K562 (cell line): Measurements from ENCODE around the gene IQCM. TPM values are rescaled to one million over a fixed set of nuclear protein-coding genes. Genes with fewer than 3 reads are reported as not detected.

Experiments used
- ATAC-seq: fragments of 200-7000 bp; cut with Tn5 transposase; 3 replicates; pipeline ENCODE4 v1.9.1; 2020; ENCODE audit warnings: moderate library complexity
- BruUV-seq: library from RNA; stranded (reverse); fragments of 400-500 nt; replicated peaks from 2 replicates; lab custom pipeline; 2021; lab: Mats Ljungman, UMichigan
- CTCF ChIA-PET: fragments of 300-600 bp; formaldehyde crosslinking; extraction: SDS; loops from one replicate; lab custom pipeline; 2021; ENCODE audit warnings: low intra/inter-chr PET ratio; lab: Yijun Ruan, JAX
- POLR2A ChIA-PET: fragments of 300-600, 350-650 bp; sonication (Branson Sonifier 250); formaldehyde crosslinking; extraction: SDS; loops from one replicate; lab custom pipeline; 2021; ENCODE audit warnings: antibody characterized with exemption, inconsistent platforms; lab: Yijun Ruan, JAX
- DNase-seq, 4 experiments: peaks; one replicate each; pipeline versions ENCODE4 v3.0.0 to v3.0.0-alpha.2; 2011 to 2018; ENCODE audit warnings: low spot score in 3 of 4, mixed read lengths in 3 of 4; ENCODE audit errors: extremely low read depth in 1 of 4
- FAIRE-seq: peaks from 2 replicates; lab custom pipeline; 2011; peaks lifted over from hg19 to GRCh38; lab: Jason Lieb, UNC
- H2AFZ ChIP-seq: 2 replicates; pipeline ENCODE4 v1.6.0; 2011; ENCODE audit warnings: low read depth, low read length, control low read depth, inconsistent platforms
- H3K27ac ChIP-seq: fragments of 200-600 bp; 3 replicates; pipeline ENCODE4 v1.8.0; 2011; ENCODE audit warnings: low read depth, mild to moderate bottlenecking, control low read depth, inconsistent platforms, low read length, moderate library complexity, mixed read lengths; ENCODE audit errors: extremely low read depth
- H3K27me3 ChIP-seq, 2 experiments: fragments of 300-600 bp in 1 of 2; 2 replicates in 1 of 2; 3 replicates in 1 of 2; pipeline versions ENCODE4 v1.6.0 to v1.8.0; 2011; ENCODE audit warnings: inconsistent platforms in 2 of 2, low read length in 2 of 2, mild to moderate bottlenecking in 1 of 2, mixed read lengths in 1 of 2, moderate library complexity in 1 of 2; ENCODE audit not compliant: control insufficient read depth in 2 of 2, insufficient read depth in 2 of 2
- H3K36me3 ChIP-seq: fragments of 300-600 bp; 3 replicates; pipeline ENCODE4 v1.8.0; 2011; ENCODE audit warnings: mild to moderate bottlenecking, low read length, inconsistent platforms; ENCODE audit not compliant: control insufficient read depth, insufficient read depth
- H3K4me1 ChIP-seq, 2 experiments: fragments of 200-600 bp in 1 of 2; replicated peaks in 1 of 2; 2 replicates in 1 of 2; 3 replicates in 1 of 2; pipeline versions ENCODE4 v1.5.1 to v1.8.0; 2011; ENCODE audit warnings: inconsistent platforms in 2 of 2, low read length in 2 of 2, mild to moderate bottlenecking in 1 of 2, mixed read lengths in 1 of 2, moderate library complexity in 1 of 2; ENCODE audit not compliant: control insufficient read depth in 2 of 2, insufficient read depth in 2 of 2
- H3K4me2 ChIP-seq: 2 replicates; pipeline ENCODE4 v1.6.1; 2011; ENCODE audit warnings: low read length, control low read depth, inconsistent platforms, mixed read lengths; ENCODE audit not compliant: insufficient read depth
- H3K4me3 ChIP-seq: fragments of 200-600 bp; sonication (generic), shearing (Covaris generic); 2 replicates; pipeline ENCODE4 v1.5.1; 2016; ENCODE audit warnings: control low read depth, inconsistent platforms
- H3K79me2 ChIP-seq: fragments of 200-600 bp; 3 replicates; pipeline ENCODE4 v1.8.0; 2011; ENCODE audit warnings: low read length, inconsistent platforms; ENCODE audit not compliant: control insufficient read depth, insufficient read depth
- H3K9ac ChIP-seq, 2 experiments: 2 replicates each; pipeline versions ENCODE4 v1.6.0 to v1.6.1; 2011; ENCODE audit warnings: low read depth in 2 of 2, low read length in 2 of 2, control low read depth in 1 of 2, inconsistent platforms in 1 of 2, mild to moderate bottlenecking in 1 of 2, mixed read lengths in 1 of 2; ENCODE audit not compliant: insufficient read depth in 1 of 2
- H3K9me1 ChIP-seq: one replicate; pipeline ENCODE4 v1.6.0; 2011; ENCODE audit warnings: inconsistent platforms, mild to moderate bottlenecking, low read length, moderate library complexity; ENCODE audit not compliant: control insufficient read depth, insufficient read depth
- H3K9me3 ChIP-seq: replicated peaks from 2 replicates; pipeline ENCODE4 v1.5.1; 2011; ENCODE audit warnings: low read depth, low read length, inconsistent platforms; ENCODE audit not compliant: control insufficient read depth, insufficient read depth
- H4K20me1 ChIP-seq: replicated peaks from 2 replicates; pipeline ENCODE4 v1.6.1; 2011; ENCODE audit warnings: low read length, inconsistent platforms, mixed read lengths; ENCODE audit not compliant: control insufficient read depth, insufficient read depth
- BCOR ChIP-seq: fragments of 450-650 bp; IDR thresholded peaks from 2 replicates; pipeline ENCODE4 v1.6.1; 2016
- ETV5 ChIP-seq: sonication (generic); formaldehyde crosslinking; IDR thresholded peaks from 2 replicates; pipeline ENCODE4 v1.4.0; 2020; ENCODE audit warnings: low read depth, mild to moderate bottlenecking, missing genetic modification reagents
- HDAC8 ChIP-seq: fragments of 450-650 bp; IDR thresholded peaks from 2 replicates; pipeline ENCODE4 v1.6.1; 2016; ENCODE audit warnings: mild to moderate bottlenecking, missing genetic modification characterization, moderate library complexity, missing compliant biosample characterization
- LEF1 ChIP-seq: fragments of 450-650 bp; IDR thresholded peaks from 2 replicates; pipeline ENCODE4 v1.6.1; 2016; ENCODE audit warnings: mild to moderate bottlenecking
- POLR3A ChIP-seq: IDR thresholded peaks from 2 replicates; pipeline ENCODE4 v1.6.1; 2011; ENCODE audit warnings: borderline replicate concordance, mild to moderate bottlenecking, moderate library complexity; ENCODE audit not compliant: insufficient read length, insufficient read depth; ENCODE audit errors: extremely low read depth
- RAD51 ChIP-seq: fragments of 450-650 bp; IDR thresholded peaks from 2 replicates; pipeline ENCODE4 v1.7.1; 2016; ENCODE audit warnings: low read depth, mild to moderate bottlenecking, borderline replicate concordance
- SMARCA5 ChIP-seq: fragments of 450-650 bp; IDR thresholded peaks from 2 replicates; pipeline ENCODE4 v1.6.1; 2016
- SRF ChIP-seq, 2 experiments: fragments of 250-450, 450-650 bp in 1 of 2; sonication (Bioruptor Pico) in 1 of 2; sonication (generic) in 1 of 2; formaldehyde crosslinking; IDR thresholded peaks; 2 replicates each; pipeline versions ENCODE4 v1.5.0 to v1.5.1; 2020 to 2022; ENCODE audit warnings: mild to moderate bottlenecking in 1 of 2, missing genetic modification reagents in 1 of 2
- ZBTB17 ChIP-seq: fragments of 450-650 bp; formaldehyde crosslinking; IDR thresholded peaks from 2 replicates; pipeline ENCODE4 v1.4.0; 2020; ENCODE audit warnings: mild to moderate bottlenecking
- ZNF507 ChIP-seq: conservative IDR thresholded peaks from 2 replicates; pipeline ENCODE4 v1.6.1; 2017; ENCODE audit warnings: missing genetic modification characterization, missing compliant biosample characterization
- ZNF583 ChIP-seq: fragments of 250-450 bp; sonication (Bioruptor Pico); IDR thresholded peaks from 2 replicates; pipeline ENCODE4 v1.4.0; 2020
- WGBS: fragments of 100-300 bp; shearing (Covaris generic); methylation state at CpG from one replicate; pipeline ENCODE4 v1.1.6; 2016; ENCODE audit warnings: low coverage, mixed read lengths; ENCODE audit not compliant: insufficient coverage; ENCODE audit errors: missing lambda C conversion rate; 5-methylcytosine and 5-hydroxymethylcytosine counted together
- in situ Hi-C: fragments of 300-500 bp; cut with MboI; formaldehyde crosslinking; loops from 4 replicates; pipeline ENCODE4 v1.15.0; 2018; ENCODE audit warnings: inconsistent platforms, mixed read lengths
- intact Hi-C: fragments of 100-400 bp; cut with micrococcal nuclease; formaldehyde crosslinking; loops from 2 replicates; pipeline ENCODE4 v1.14.2; 2022
- polyA plus RNA-seq, 8 experiments: library from polyadenylated mRNA; depleted of rRNA in 4 of 8; stranded (reverse) in 5 of 8; unstranded in 3 of 8; fragments of >200 nt; fragmentation: Nextera tagmentation in 2 of 8; fragmentation: Illumina TruSeq in 1 of 8; extraction: Ambion mirVana in 2 of 8; extraction: Trizol in 1 of 8; gene quantifications; 2 replicates each; pipeline versions ENCODE4 v1.2.1 to v1.2.3, GENCODE V29; 2011 to 2014; ENCODE audit warnings: inconsistent platforms in 1 of 8, missing spikeins in 1 of 8
- total RNA-seq, 7 experiments: library from RNA; depleted of rRNA in 6 of 7; stranded (reverse); fragments of >200 nt in 6 of 7; fragmentation: Illumina TruSeq in 2 of 7; extraction: Trizol in 2 of 7; gene quantifications; 2 replicates each; pipeline versions ENCODE4 v1.2.1 to v1.2.3, GENCODE V29; 2011 to 2021; ENCODE audit warnings: low replicate concordance in 1 of 7
- TF ChIP-seq, protein P1 (sequence below): fragments of 250-450 bp; sonication (Bioruptor Pico); IDR thresholded peaks from 2 replicates; pipeline ENCODE4 v1.8.0; 2022; ENCODE audit warnings: moderate library complexity, mild to moderate bottlenecking, inconsistent platforms
- TF ChIP-seq, protein P2 (sequence below): fragments of 450-650 bp; IDR thresholded peaks from 2 replicates; pipeline ENCODE4 v1.6.1; 2017; ENCODE audit warnings: mild to moderate bottlenecking, moderate library complexity
- TF ChIP-seq, protein P3 (sequence below): fragments of 450-650 bp; IDR thresholded peaks from 2 replicates; pipeline ENCODE4 v1.6.1; 2017; ENCODE audit warnings: antibody characterized with exemption, mild to moderate bottlenecking
- TF ChIP-seq, protein P4 (sequence below): sonication (generic); formaldehyde crosslinking; IDR thresholded peaks from 2 replicates; pipeline ENCODE4 v1.8.0; 2022; ENCODE audit warnings: mild to moderate bottlenecking, missing genetic modification reagents
- TF ChIP-seq, protein P5 (sequence below): fragments of 250-450 bp; sonication (Bioruptor Pico); IDR thresholded peaks from 2 replicates; pipeline ENCODE4 v1.8.0; 2021; ENCODE audit warnings: mild to moderate bottlenecking, moderate library complexity

Gene IQCM
- total and polyA plus RNA-seq, 9 of the 15 experiments (the other 6 are each of a cell fraction or from before 2014, with no cell fraction given) = not detected

DNA sequence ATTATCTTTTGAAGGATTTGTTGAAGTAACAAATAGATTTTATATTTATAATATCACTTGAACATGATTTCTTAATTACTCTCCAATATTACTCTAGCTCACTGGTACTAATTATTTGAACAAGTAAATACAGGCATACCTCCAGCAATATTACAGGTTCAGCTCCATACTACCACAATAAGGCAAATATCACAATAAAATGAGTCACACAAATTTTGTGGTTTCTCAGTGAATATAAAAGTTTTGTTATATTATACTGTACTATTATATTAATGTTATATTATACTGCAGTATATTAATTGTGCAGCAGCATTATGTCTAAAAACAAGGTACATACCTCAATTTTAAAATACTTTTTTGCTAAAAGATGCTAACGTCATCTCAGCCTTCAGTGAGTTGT is 22.4 kb upstream of the IQCM start:
- no peaks in the 10 kb centered on the region for H3K9me3 ChIP-seq
- intact Hi-C loops = no loop called here
- H3K27ac ChIP-seq = no peak overlapping the region
- H3K79me2 ChIP-seq = no peaks in the 10 kb centered on the region
- ChIA-PET POLR2A (no interaction called here), CTCF (no interaction called here)
- H3K4me1 ChIP-seq = no peaks in the 10 kb centered on the region
- H3K4me2 ChIP-seq = no peak overlapping the region
- WGBS = 0% methylated on average over 1 of the region's 1 CpG
- H2AFZ ChIP-seq = no peak overlapping the region
- no peaks in the 10 kb centered on the region for H3K36me3 ChIP-seq
- H3K9me1 ChIP-seq = no peaks in the 10 kb centered on the region
- no peak overlapping the region for H3K9ac ChIP-seq
- ATAC-seq (no peak), DNase-seq (no peak), FAIRE-seq (no peak)
- no peaks in the 10 kb centered on the region for H3K27me3 ChIP-seq
- no peaks in the 10 kb centered on the region for H4K20me1 ChIP-seq
- no peak overlapping the region for H3K4me3 ChIP-seq
- in situ Hi-C loops = no loop called here
- no TSS peak for BruUV-seq
- TF ChIP-seq, protein P1, sequence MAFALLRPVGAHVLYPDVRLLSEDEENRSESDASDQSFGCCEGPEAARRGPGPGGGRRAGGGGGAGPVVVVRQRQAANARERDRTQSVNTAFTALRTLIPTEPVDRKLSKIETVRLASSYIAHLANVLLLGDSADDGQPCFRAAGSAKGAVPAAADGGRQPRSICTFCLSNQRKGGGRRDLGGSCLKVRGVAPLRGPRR (CRISPR knock-in tag) = no peak
- no peak for TF ChIP-seq HDAC8 (tag)
- no peak for TF ChIP-seq ZBTB17 (CRISPR knock-in tag)
- no peak for TF ChIP-seq ETV5 (CRISPR knock-in tag)
- no peak for TF ChIP-seq RAD51
- TF ChIP-seq ZNF583 (CRISPR knock-in tag) = no peak
- no peak for TF ChIP-seq ZNF507 (tag)
- TF ChIP-seq, protein P2, sequence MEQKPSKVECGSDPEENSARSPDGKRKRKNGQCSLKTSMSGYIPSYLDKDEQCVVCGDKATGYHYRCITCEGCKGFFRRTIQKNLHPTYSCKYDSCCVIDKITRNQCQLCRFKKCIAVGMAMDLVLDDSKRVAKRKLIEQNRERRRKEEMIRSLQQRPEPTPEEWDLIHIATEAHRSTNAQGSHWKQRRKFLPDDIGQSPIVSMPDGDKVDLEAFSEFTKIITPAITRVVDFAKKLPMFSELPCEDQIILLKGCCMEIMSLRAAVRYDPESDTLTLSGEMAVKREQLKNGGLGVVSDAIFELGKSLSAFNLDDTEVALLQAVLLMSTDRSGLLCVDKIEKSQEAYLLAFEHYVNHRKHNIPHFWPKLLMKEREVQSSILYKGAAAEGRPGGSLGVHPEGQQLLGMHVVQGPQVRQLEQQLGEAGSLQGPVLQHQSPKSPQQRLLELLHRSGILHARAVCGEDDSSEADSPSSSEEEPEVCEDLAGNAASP = no peak
- TF ChIP-seq, protein P3, sequence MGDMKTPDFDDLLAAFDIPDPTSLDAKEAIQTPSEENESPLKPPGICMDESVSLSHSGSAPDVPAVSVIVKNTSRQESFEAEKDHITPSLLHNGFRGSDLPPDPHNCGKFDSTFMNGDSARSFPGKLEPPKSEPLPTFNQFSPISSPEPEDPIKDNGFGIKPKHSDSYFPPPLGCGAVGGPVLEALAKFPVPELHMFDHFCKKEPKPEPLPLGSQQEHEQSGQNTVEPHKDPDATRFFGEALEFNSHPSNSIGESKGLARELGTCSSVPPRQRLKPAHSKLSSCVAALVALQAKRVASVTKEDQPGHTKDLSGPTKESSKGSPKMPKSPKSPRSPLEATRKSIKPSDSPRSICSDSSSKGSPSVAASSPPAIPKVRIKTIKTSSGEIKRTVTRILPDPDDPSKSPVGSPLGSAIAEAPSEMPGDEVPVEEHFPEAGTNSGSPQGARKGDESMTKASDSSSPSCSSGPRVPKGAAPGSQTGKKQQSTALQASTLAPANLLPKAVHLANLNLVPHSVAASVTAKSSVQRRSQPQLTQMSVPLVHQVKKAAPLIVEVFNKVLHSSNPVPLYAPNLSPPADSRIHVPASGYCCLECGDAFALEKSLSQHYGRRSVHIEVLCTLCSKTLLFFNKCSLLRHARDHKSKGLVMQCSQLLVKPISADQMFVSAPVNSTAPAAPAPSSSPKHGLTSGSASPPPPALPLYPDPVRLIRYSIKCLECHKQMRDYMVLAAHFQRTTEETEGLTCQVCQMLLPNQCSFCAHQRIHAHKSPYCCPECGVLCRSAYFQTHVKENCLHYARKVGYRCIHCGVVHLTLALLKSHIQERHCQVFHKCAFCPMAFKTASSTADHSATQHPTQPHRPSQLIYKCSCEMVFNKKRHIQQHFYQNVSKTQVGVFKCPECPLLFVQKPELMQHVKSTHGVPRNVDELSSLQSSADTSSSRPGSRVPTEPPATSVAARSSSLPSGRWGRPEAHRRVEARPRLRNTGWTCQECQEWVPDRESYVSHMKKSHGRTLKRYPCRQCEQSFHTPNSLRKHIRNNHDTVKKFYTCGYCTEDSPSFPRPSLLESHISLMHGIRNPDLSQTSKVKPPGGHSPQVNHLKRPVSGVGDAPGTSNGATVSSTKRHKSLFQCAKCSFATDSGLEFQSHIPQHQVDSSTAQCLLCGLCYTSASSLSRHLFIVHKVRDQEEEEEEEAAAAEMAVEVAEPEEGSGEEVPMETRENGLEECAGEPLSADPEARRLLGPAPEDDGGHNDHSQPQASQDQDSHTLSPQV = no peak
- TF ChIP-seq SRF (CRISPR knock-in tag; IDR thresholded peaks at IDR 0.05) = no peak
- TF ChIP-seq, protein P4, sequence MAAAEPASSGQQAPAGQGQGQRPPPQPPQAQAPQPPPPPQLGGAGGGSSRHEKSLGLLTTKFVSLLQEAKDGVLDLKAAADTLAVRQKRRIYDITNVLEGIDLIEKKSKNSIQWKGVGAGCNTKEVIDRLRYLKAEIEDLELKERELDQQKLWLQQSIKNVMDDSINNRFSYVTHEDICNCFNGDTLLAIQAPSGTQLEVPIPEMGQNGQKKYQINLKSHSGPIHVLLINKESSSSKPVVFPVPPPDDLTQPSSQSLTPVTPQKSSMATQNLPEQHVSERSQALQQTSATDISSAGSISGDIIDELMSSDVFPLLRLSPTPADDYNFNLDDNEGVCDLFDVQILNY (CRISPR knock-in tag) = no peak
- TF ChIP-seq, protein P5, sequence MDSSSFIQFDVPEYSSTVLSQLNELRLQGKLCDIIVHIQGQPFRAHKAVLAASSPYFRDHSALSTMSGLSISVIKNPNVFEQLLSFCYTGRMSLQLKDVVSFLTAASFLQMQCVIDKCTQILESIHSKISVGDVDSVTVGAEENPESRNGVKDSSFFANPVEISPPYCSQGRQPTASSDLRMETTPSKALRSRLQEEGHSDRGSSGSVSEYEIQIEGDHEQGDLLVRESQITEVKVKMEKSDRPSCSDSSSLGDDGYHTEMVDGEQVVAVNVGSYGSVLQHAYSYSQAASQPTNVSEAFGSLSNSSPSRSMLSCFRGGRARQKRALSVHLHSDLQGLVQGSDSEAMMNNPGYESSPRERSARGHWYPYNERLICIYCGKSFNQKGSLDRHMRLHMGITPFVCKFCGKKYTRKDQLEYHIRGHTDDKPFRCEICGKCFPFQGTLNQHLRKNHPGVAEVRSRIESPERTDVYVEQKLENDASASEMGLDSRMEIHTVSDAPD (CRISPR knock-in tag) = no peak
- no peak for TF ChIP-seq LEF1
- no peak for TF ChIP-seq POLR3A
- no peak for TF ChIP-seq SMARCA5
- TF ChIP-seq BCOR = no peak
